Daoy (cell line): ENCODE data around the gene FKBP5. TPM values are rescaled to one million over a fixed set of nuclear protein-coding genes. Genes with fewer than 3 reads are reported as not detected.
"Not testable (repeated sequence)": the region's sequence is repeated elsewhere in the genome, so short reads cannot be mapped to it uniquely, and the experiment has no call there.

ENCODE experiments used
- DNase-seq: peaks from one replicate; pipeline ENCODE4 v3.0.0-alpha.2; 2015; ENCODE audit warnings: low read depth
- total RNA-seq: library from RNA; depleted of rRNA; stranded (reverse); fragments of >200 nt; shearing (Covaris generic); gene quantifications from 2 replicates; pipeline ENCODE4 v1.2.3, GENCODE V29; 2014

The FKBP5 gene
- total RNA-seq, 1 experiment from 2014 or later, result 10.2 TPM

DNA sequence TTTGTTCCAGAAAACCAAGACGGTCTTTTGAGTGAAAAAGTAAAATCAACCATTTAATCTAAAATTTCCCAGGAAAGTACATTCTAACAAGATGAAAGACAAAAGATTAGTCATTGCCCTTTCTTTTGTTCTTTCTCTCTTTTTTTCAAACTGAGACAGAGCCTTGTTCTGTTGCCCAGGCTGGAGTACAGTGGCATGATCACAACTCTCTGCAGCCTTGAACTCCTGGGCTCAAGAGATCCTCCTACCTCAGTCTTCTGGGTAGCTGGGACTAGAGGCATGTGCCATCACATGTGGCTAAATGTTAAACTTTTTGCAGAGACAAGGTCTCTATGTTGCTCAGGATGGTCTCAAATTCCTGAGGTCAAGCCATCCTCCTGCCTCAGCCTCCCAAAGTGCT, 75.0 kb downstream of the FKBP5 start:
- no peak for DNase-seq

DNA sequence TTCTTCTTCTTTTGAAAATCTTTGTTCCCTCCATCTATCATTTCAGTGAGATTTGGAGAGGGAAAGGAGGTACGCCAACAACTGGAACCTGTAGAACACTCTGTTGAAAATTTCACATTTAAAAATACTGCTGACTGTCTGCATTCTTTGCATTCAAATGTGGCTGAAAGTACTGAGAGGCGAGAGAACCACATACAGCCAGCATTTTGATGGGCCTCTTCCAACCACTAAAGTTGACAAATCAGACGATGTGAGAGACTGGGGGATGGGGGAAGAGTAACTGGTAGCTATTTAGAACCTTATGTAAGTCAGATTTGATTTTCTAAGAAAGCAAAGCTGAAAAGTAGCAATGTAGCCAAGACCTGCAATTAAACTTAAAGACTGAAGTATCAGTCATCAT, 77.5 kb downstream of the FKBP5 start:
- no peak for DNase-seq

DNA sequence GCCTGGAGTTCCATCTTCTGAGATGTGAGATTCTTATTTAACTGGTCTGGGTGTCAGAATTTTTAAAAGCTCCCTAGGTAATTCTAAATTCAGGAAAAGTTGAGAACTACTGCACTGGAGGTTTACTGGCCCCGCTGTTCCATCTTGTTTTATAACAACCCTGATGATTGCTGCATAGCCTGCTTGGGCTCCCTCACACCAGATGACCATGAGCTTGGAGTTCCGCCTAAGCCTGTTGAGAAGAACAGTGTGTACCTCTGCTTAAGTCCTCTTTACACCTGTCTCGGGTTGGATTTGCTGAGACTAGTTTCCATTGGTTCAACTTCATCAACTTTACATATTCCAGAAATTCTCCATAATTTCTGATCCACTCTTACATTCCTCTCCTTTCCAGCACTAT, 77.9 kb downstream of the FKBP5 start:
- DNase-seq, result no peak

DNA sequence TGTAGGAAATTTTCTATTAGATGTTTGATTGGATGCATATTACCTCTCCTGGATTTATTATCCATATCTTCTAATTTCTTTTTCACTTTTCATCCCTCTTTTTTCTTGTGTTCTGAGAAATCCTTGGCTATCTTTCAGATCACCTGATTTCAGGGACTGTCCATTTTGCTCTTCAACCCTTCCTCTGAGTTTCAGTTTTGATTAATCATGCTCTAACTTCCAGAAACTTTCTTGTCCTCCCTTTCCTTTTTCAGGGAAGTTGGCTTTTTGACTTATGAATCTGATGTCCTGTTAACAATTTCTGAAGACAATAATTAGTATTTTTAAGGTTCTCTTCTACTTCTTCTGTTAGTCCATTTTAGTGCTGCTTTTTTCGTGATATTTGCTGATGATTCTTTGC, 79.1 kb downstream of the FKBP5 start:
- no peak for DNase-seq

DNA sequence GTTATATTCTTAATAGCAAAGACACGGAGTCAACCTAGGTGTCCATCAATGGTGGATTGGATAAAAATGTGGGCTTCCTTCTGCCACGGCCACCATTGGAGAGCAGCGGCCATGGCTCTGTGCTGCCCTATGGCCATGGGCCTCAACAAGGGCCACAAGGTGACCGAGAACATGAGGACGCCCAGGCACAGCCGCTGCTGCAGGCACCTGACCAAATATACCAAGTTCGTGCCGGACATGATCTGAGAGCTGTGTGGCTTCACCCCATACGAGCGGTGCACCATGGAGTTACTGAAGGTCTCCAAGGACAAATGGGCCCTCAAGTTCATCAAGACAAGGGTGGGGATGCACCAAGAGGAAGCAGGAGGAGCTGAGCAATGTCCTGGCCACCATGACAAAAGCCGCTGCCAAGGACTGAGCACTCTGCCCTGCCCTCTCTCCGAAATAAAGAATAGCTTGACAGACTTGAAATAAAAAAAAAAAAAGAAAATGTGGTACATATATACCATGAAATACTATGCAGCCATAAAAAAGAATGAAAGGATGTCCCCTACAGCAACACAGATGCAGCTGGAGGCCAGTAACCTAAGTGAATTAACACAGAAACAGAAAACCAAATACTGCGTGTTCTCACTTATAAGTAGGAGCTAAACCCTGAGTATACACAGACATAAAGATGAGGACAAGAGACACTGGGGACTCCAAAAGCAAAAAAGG, 81.0 kb downstream of the FKBP5 start:
- no peak for DNase-seq

DNA sequence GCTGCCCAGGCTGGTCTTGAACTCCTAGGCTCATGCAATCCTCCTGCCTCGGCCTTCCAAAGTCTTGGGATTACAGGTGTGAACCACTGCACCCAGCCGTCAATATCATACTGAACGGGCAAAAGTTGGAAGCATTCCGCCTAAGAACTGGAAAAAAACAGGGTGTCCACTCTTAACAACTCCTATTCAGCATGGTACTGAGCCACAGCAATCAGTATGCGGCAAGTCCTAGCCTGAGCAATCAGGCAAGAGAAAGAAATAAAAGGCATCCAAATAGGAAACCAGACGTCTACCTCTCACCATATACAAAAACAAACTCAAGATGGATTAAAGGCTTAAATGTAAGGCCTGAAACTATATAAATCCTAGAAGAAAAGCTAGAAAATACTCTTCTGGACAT, 83.1 kb downstream of the FKBP5 start:
- no peak for DNase-seq

DNA sequence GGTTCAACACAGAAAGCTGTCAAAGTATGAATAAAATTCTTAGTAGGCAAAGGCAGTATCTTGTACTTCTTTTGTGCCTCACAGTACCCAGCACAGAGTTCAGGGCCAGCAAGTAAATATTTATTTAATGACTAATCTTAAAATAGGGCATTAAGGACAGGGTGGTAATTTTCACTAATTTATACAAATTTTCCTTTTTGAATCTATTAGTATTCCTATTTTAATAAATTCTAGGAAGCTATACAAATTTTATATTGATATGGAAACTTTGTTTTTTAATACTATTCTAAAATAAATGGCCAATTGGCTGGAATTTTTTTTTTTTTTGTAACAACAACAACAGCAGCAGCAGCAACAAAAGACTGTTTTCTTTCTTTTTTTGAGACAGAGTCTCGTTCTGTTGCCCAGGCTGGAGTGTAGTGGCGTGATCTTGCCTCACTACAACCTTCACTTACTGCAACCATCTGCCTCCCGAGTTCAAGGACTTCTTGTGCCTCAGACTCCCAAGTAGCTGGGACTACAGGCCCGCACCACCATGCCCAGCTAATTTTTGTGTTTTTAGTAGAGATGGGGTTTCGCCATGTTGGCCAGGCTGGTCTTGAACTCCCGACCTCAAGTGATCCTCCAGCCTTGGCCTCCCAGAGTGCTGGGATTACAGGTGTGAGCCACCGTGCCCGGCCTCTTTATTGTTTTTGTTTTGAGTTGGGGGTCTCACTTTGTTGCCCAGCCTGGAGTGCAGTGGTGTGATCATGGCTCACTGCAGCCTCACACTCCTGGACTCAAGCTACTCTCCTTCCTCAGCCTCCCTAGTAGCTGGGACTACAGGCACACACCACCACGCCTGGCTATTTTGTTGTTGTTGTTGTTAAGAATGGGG, 85.2 kb downstream of the FKBP5 start:
- peak; percentile 16 for DNase-seq

DNA sequence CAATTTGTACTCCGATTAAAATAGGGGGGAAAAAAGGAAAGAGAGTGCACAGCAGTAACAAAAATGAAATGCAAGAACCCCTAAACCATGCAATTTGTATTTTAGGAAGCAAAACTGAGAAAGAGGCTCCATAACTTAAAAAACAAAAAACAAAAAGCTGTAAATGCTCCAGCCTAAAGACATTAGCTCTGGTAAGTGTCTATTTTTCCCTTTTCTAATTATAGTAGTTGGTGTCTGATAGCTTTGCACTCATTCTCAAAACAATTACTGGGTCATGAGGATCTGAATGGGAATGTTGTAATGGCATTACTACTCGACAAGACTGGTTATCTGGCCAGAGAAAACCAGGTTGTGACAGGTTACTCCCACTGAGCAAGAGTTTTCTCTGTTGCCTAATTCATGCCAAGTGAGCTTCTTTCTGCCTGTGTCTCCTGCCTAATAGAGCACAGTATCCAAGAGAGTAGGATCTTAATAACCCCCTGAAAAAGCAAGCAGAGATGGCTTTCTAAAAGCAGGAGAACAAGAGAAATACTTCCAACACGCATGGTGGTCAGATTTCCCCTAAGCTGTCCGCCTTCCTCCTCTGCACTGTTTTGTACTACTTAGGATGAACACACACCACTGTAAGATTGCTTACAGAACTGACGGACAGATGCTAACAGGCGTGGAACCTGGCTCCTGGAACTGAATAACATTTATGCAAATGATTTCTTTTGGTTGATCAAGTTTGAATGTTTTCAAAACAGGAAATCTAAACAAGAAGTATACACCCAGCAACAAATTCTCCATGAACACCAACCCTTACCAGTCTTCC, 86.4 kb downstream of the FKBP5 start:
- no peak for DNase-seq

DNA sequence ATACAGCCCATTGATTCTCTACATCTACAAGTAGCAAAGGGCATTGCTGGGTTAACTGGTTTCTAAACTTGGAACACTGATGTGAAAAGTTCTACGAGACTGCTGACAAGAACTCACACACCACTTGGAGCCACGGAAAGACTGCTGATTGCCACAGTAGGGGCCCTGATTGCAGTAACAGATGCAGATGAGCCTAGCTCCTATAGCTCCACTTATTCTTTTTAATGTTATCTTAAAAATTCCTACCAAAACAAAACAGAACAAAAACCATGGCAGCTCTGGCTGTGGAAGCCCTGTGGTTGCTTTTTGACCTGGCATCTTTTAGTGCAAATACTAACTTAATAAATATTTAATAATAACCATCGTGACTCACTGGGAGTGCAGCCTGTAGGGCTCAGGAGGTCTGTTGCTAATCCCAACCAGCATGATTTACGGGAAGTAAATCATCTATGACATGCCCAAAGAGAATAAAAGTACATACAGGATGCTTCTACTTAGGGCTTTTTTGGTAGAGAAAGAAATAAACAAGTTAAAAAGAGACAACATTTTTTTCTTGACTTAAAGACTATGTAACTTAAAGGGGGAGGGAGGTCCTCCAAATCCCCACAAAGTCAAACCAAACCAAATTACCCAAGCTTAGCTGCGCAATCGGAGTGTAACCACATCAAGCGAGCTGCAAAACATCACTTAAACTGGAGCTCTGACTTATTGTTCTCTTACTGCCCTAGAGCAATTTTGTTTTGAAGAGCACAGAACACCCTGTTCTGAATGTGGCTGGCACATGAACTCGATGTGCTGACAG, 87.2 kb downstream of the FKBP5 start:
- DNase-seq, result peak; percentile 42

DNA sequence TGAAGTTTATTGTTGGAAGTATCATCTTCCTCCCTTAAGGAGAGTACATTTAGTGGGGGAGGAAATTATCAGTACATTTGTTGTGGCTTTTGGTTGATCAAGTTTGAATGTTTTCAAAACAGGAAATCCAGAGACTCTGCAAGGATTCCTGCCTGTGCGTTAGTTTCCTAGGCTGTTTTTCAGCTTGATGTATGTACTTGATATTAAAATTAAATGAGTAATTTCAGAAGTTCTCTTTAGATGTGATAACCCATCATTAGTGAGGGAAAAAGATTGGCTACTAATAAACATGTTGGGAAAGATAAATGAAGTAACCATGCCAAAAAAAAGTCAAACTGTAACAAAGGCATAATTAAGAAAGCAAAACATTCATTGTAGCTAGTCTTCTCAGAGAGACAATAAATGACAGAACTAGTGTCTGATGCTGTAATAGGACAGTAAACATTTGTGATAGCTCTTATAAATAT, 88.0 kb downstream of the FKBP5 start:
- no peak for DNase-seq

DNA sequence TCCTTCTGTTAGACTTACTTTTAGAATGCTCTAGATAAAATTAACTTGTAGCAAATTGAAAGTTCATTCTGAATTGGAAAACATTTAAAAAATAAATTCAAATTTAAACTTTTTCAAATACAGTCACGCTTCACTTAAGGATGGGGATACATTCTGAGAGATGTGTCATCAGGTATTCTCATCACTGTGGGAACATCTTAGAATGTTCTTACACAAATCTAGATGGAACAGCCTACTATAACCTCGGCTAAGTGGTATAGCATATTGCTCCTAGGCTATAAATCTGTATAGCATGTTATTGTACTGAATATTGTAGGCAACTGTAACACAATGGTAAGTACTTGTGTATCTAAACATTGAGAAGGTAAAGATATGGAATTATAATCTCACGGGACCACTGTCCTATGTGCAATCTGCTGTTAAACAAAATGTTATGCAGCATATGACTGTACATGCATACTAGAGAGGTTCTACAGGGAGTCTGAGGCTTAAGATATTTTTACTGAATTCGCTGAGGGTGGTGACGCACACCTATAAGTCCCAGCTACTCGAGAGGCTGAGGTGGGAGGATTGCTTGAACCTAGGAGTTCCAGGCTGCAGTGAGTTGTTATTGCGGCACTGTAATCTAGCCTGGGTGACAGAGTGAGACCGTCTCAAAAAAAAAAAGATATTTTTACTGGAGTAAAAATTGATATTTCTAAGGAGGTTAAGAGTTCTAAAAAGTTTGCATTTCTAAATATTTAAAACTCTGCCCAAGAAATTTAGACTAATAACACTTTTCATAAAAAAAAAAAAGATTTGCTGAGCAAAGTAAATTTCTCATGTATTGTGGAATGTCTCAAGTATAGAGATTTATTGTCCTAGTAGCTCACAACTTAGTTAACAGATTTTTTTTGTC, 88.7 kb downstream of the FKBP5 start:
- DNase-seq, result no peak

DNA sequence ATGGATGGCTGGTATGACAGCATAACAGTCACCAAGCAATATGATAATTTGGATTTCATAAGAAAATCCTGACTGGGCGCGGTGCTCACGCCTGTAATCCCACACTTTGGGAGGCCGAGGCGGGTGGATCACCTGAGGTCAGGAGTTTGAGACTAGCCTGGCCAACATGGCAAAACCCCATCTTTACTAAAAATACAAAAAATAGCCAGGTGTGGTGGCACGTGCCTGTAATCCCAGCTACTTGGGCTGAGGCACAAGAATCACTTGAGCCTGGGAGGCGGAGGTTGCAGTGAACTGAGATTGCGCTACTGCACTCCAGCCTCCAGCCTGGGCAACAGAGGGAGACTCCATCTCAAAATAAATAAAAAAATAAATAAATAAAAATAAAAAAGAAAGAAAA, 90.1 kb downstream of the FKBP5 start:
- not testable (repeated sequence) for DNase-seq

DNA sequence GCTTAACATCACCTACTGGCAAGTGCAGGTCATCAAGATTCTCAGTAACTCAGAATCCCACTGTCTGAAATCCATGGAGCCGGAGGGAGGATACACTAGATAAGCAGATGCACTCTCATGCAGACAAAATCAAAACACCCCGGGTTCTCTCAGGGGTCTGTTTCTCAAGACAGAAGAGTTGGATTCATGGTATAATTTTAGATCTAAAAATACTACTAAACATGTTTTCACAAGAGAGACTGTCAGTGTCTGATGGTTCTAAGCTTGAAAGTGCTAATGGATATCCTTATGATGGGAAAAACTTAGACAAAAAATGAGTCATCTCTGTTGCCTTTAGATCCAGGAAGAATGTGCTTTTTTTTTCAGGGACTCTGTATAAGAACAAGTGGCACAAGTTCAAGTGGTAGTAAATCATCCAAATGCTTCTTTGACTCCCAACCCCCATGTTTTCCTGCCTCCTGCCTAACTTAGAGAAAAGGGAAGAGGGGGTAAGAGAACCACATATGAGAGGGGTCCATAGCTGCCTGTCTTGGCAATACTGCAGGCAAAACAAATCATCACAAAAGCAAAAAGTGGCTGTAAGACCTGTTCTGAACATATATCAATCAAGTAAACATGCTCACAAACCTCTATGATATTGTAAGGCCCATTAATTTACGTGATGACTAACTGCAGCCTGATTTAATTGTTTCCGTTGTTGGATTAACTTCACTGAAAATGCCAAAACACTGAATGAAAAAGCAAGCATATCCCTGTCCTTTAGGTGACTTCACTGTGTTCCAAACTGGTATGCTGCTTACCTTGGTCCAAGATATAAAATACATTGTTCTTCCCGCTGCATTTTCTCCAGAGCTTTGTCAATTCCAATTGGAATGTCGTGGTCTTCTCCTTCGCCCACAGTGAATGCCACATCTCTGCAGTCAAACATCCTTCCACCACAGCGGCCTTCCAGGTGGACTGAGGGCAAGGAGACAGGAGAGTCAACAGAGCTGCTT, 92.0 kb downstream of the FKBP5 start:
- peak; percentile 74 for DNase-seq

DNA sequence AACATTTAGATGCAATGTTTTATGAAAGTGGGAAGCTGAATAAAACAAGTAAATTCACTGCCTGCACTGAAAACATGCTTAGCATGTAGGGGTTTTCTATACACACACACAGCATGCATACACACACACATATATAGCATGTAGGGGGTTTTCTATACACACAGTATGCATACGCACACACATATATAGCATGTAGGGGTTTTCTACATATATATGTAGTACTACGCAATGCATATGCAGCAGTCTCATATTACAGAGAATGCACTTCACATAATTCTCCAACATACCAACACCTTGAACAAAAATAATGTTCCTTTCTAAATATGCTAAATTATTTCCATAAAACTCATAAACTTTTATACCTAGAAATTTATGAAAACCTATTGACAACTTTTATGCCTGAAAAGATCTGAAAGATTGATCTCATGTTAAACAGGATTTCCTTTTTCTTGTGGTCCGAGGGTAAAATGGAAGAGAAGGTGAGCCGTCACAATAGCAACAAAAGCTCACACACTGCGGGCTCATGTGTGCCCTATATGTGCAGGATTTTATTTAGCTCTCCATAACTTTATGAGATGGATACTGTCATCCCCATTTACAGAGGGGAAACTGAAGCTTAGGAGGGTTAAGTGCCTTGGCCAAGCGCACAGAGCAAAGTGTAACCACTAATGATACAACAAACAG, 94.1 kb downstream of the FKBP5 start:
- DNase-seq, result no peak

DNA sequence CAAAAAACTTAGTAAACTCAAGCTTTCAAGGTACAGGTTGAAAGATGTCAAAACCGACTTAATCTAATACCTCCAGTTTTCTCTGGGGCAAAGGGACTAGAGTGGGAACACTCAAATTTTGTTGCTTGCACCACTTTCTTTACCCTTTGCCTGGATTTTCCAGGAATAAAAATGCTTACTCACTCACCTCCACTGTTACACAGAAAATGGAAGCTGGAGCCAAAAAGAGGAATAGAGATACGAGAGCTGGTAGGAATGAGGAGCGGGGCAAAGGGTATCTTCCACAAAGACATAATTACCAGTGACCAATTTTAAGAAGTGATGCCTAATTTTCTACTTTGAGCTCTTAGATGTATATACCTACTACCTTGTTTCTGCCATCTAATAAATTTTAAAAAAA, 96.5 kb downstream of the FKBP5 start:
- no peak for DNase-seq

DNA sequence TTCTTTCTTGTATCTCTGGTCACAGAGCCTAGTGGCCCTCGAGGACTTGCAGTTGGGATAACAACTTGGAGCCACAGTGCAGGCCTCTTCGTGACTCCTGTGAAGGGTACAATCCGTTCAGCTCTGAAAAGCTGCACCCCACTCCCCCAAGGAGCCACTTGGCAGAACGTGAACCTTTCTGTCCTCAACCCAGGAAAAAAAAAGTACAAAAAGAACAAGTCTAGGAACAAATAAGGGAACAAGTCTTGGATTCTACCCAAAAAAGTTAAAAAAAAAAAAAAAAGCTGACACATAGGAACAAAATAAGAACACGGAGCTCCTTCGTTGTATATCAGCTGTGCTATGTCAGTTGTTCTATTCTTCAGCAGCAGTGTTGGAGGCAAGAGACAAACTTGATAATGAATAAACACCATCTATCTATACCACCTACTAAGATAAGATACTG, 98.1 kb downstream of the FKBP5 start:
- no peak for DNase-seq

DNA sequence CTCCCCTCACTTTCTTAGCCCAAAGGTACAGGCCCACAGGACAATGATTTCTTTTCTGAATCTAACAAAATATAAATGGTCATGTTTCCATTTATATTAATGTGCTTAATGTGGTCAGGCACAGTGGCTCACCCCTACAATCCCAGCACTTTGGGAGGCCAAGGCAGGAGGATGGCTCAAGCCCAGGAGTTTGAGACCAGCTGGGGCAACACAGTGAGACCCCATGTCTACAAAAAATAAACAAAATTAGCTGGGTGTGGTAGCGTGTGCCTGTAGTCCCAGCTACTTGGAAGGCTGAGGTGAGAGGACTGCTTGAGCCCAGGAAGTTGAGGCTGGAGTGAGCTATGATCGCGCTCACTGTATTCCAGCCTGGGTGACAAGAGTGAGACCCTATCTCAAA, 98.8 kb downstream of the FKBP5 start:
- DNase-seq, result no peak

DNA sequence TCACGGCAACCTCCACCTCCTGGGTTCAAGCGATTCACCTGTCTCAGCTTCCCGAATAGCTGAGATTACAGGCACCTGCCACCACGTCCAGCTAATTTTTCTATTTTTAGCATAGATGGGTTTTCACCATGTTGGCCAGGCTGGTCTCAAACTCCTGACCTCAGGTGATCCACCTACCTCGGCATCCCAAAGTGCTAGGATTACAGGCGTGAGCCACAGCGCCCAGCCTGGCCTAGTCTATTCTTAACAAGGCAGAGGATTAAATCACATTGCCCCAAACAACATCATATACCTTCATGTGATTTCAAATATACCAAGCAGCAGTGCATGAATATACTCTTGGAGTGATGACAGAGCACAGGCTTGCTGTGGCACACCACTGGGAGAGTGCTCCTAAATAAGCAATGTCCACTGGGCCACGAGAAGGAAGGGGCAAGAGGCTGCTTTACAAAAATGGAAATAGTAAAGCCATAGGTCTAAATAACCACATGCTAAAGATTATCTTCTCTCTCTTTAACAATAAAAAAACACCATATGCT, 99.4 kb downstream of the FKBP5 start:
- no peak for DNase-seq
